Measurements from ENCODE around the gene MAPK4. TPM values are rescaled to one million over a fixed set of nuclear protein-coding genes. Genes with fewer than 3 reads are reported as not detected.

MAPK4 gene
- total and polyA plus RNA-seq, 10 of the 15 experiments (the other 5 are each of a cell fraction or from before 2014, with no cell fraction given) = 0.03 to 0.11 (median 0.06) TPM; not detected in 4

DNA sequence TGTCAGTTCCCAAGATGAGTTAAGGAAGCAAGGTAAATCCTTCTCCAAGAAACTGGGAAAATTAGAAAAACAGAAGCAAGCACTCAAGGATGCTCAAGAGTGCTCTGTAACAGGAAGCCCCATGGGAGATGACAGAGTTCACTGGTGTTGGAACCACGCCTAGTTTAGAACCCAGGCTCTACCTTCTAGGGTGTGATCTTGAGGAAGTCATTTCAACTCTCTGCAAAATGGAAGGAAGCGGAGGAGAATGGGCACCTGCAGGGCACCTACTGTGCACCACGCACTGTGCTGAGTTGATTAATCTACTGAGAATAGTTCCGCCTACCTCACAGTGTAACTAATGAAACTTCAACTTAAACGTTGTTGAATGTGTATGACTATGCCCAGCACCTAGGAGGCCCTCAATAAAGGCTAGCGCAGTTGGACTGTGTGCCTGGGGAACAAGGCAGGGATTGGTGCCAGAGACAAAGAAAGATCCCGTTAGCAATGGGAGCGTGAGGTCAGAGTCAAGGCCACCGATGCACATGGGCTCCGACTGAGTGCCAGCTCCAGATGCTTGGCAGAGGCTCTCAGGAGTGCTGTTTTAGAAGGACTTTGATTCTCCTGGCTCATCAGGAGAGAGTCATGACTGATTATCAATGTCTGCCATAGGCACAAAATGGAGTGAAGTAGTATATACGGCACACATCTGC is 93.7 kb downstream of the MAPK4 start:
- peaks cover 0 to 6% of the 10 kb centered on the region in 2 experiments; a peak in 2 of 4 replicates for H3K27me3 ChIP-seq (replicated peaks in 1 of 2; ENCODE audit: control insufficient read depth in 2 of 2, insufficient read depth in 2 of 2, low read length in 1 of 2)
- 55% methylated on average over 11 of the region's 11 CpGs for WGBS (ENCODE audit: insufficient coverage, insufficient replicate concordance, low lambda C conversion rate, missing lambda C conversion rate)
- no peak overlapping the region for H2AFZ ChIP-seq (ENCODE audit: control insufficient read depth, low read depth, low read length)
- ATAC-seq (no peak), FAIRE-seq (no peak), DNase-seq (ENCODE audit: low read depth, low spot score) (no peak)
- POLR2A ChIA-PET = no interaction called here
- BruUV-seq (replicated peaks) = no TSS peak
- no peak overlapping the region for H3K9ac ChIP-seq (ENCODE audit: control insufficient read depth, insufficient read depth, low read length)
- H3K4me1 ChIP-seq (ENCODE audit: control insufficient read depth, insufficient read depth, low read length) = no peaks in the 10 kb centered on the region
- H3K4me3 ChIP-seq = no peak overlapping the region
- no peak for TF ChIP-seq SUZ12 (IDR thresholded peaks at IDR 0.05; ENCODE audit: unreplicated experiment)
- TF ChIP-seq SMAD5 (IDR thresholded peaks at IDR 0.05; ENCODE audit: low read depth) = no peak
- no peak for TF ChIP-seq BHLHE40 (IDR thresholded peaks at IDR 0.05; ENCODE audit: borderline replicate concordance in 1 of 2, low read depth in 2 of 2, low read length in 1 of 2)
- TF ChIP-seq DPF2 (IDR thresholded peaks at IDR 0.05) = no peak
- TF ChIP-seq ZNF384 (IDR thresholded peaks at IDR 0.05; ENCODE audit: borderline replicate concordance, low read depth, low read length) = no peak
- TF ChIP-seq, protein P1, sequence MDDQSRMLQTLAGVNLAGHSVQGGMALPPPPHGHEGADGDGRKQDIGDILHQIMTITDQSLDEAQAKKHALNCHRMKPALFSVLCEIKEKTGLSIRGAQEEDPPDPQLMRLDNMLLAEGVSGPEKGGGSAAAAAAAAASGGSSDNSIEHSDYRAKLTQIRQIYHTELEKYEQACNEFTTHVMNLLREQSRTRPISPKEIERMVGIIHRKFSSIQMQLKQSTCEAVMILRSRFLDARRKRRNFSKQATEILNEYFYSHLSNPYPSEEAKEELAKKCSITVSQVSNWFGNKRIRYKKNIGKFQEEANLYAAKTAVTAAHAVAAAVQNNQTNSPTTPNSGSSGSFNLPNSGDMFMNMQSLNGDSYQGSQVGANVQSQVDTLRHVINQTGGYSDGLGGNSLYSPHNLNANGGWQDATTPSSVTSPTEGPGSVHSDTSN (IDR thresholded peaks at IDR 0.05; ENCODE audit: insufficient replicate concordance, low read depth, low read length) = no peak
- TF ChIP-seq, protein P2, sequence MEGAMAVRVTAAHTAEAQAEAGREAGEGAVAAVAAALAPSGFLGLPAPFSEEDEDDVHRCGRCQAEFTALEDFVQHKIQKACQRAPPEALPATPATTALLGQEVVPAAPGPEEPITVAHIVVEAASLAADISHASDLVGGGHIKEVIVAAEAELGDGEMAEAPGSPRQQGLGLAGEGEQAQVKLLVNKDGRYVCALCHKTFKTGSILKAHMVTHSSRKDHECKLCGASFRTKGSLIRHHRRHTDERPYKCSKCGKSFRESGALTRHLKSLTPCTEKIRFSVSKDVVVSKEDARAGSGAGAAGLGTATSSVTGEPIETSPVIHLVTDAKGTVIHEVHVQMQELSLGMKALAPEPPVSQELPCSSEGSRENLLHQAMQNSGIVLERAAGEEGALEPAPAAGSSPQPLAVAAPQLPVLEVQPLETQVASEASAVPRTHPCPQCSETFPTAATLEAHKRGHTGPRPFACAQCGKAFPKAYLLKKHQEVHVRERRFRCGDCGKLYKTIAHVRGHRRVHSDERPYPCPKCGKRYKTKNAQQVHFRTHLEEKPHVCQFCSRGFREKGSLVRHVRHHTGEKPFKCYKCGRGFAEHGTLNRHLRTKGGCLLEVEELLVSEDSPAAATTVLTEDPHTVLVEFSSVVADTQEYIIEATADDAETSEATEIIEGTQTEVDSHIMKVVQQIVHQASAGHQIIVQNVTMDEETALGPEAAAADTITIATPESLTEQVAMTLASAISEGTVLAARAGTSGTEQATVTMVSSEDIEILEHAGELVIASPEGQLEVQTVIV (IDR thresholded peaks at IDR 0.05; ENCODE audit: borderline replicate concordance, partially characterized antibody) = no peak
- no peak for TF ChIP-seq HDGF (IDR thresholded peaks at IDR 0.05)
- no peak for TF ChIP-seq SMARCA5 (IDR thresholded peaks at IDR 0.05)
- TF ChIP-seq SIN3A (IDR thresholded peaks at IDR 0.05; ENCODE audit: low read depth, low read length) = no peak
- TF ChIP-seq SIX5 (IDR thresholded peaks at IDR 0.05; ENCODE audit: low read depth, low read length, severe bottlenecking) = no peak
- no peak for TF ChIP-seq GATAD2B (conservative IDR thresholded peaks at IDR 0.05; ENCODE audit: low read depth)
- TF ChIP-seq TBL1XR1 (IDR thresholded peaks at IDR 0.05; ENCODE audit: low read depth, low read length) = no peak
- no peak for TF ChIP-seq ZBED1 (IDR thresholded peaks at IDR 0.05; ENCODE audit: borderline replicate concordance)
- TF ChIP-seq, protein P3, sequence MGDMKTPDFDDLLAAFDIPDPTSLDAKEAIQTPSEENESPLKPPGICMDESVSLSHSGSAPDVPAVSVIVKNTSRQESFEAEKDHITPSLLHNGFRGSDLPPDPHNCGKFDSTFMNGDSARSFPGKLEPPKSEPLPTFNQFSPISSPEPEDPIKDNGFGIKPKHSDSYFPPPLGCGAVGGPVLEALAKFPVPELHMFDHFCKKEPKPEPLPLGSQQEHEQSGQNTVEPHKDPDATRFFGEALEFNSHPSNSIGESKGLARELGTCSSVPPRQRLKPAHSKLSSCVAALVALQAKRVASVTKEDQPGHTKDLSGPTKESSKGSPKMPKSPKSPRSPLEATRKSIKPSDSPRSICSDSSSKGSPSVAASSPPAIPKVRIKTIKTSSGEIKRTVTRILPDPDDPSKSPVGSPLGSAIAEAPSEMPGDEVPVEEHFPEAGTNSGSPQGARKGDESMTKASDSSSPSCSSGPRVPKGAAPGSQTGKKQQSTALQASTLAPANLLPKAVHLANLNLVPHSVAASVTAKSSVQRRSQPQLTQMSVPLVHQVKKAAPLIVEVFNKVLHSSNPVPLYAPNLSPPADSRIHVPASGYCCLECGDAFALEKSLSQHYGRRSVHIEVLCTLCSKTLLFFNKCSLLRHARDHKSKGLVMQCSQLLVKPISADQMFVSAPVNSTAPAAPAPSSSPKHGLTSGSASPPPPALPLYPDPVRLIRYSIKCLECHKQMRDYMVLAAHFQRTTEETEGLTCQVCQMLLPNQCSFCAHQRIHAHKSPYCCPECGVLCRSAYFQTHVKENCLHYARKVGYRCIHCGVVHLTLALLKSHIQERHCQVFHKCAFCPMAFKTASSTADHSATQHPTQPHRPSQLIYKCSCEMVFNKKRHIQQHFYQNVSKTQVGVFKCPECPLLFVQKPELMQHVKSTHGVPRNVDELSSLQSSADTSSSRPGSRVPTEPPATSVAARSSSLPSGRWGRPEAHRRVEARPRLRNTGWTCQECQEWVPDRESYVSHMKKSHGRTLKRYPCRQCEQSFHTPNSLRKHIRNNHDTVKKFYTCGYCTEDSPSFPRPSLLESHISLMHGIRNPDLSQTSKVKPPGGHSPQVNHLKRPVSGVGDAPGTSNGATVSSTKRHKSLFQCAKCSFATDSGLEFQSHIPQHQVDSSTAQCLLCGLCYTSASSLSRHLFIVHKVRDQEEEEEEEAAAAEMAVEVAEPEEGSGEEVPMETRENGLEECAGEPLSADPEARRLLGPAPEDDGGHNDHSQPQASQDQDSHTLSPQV (IDR thresholded peaks at IDR 0.05) = no peak
- no peaks in the 10 kb centered on the region for H3K36me3 ChIP-seq (ENCODE audit: control insufficient read depth in 2 of 2, insufficient read depth in 2 of 2, low read length in 1 of 2)
- H3K27ac ChIP-seq (ENCODE audit: control insufficient read depth, insufficient read depth) = no peak overlapping the region
- in situ Hi-C loops (cut with MboI) (no loop called here), intact Hi-C loops (cut with micrococcal nuclease; ENCODE audit: unreplicated experiment) (no loop called here)
- CTCF ChIA-PET = interaction anchor here (1.5 kb wide), 1 partner anchor 9 kb away, joined by 4 read pairs; no protein-coding TSS in a partner anchor
- H4K20me1 ChIP-seq (ENCODE audit: control insufficient read depth, insufficient read depth) = no peaks in the 10 kb centered on the region
- SMC1A ChIA-PET (ENCODE audit: uncharacterized antibody, unreplicated experiment) = no interaction called here
- RAD21 ChIA-PET (ENCODE audit: unreplicated experiment) = no interaction called here
- H3K9me3 ChIP-seq (replicated peaks; ENCODE audit: control insufficient read depth, insufficient read depth, low read length) = no peaks in the 10 kb centered on the region
- no peaks in the 10 kb centered on the region for H3K79me2 ChIP-seq (ENCODE audit: control insufficient read depth, insufficient read depth, low read length)
- H3K4me2 ChIP-seq (ENCODE audit: control insufficient read depth, insufficient read depth) = no peak overlapping the region

Data from GM12878 (cell line).